HG03558 (cell line): ENCODE results near the gene OPTN.

Source experiments
- ATAC-seq: cut with Tn5 transposase; IDR thresholded peaks from one replicate; pipeline ENCODE4 v1.9.1; 2021; ENCODE audit warnings: moderate number of reproducible peaks; ENCODE audit not compliant: unreplicated experiment; ENCODE audit errors: extremely low read depth

OPTN gene

GRCh38 chr10:13168781-13169180 is 68.8 kb downstream of the OPTN start:
- ATAC-seq: no peak

DNA sequence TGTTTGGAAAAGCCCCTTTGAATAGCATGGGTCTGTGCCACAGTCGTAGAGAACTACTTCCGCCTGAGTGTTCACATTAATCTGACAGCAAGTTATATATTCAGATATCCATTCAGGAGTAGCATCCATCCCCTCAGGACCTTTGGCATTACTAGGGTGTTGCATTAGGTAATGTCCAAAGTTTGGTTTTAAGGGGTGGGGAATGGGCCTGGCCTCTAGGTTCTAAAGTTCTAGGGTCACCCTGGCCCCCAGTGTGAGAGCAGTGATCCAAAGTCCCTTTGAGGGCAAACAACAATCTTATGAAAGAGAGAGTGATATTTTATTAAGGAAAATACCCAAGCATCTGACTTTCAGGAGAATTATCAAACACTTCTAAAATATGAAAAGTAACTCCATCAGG is 73.7 kb downstream of the OPTN start:
- ATAC-seq: no peak

DNA sequence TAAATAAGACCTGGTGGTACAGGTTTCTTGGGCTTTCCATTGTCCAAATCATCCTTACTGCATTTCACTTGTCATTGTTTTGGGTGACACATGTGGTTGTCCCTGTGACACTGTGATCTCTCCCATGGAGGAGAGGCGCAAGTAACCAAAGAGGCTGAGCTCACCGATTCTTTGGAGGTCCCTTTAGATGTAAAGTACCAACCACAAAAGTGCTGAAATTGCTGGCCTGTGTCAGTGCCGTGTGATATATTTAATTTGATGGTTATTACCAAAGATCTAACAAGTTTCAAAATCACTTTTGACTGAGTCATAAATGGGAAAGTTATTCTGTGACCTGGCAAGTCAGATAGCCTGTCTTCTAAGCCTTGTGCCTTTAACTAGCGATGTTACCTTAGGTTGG is 80.8 kb downstream of the OPTN start:
- ATAC-seq: no peak

DNA sequence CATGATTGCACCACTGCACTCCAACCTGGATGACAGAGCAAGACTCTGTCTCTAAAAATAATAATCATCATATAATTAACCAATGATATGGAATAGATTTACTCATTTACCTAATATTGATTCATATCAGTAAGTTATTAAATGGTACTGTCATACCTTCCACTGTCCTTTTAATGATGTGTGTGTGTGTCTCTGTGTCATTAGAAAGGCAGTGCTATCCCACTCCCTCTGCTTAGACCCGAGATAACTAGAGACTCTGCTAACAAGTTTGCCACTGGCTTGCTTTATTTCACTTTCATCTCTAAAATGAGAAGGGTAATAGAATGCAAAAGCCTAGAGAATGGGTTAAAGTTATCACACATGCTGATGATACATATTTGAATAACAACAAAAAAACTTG is 82.5 kb downstream of the OPTN start:
- no peak for ATAC-seq

DNA sequence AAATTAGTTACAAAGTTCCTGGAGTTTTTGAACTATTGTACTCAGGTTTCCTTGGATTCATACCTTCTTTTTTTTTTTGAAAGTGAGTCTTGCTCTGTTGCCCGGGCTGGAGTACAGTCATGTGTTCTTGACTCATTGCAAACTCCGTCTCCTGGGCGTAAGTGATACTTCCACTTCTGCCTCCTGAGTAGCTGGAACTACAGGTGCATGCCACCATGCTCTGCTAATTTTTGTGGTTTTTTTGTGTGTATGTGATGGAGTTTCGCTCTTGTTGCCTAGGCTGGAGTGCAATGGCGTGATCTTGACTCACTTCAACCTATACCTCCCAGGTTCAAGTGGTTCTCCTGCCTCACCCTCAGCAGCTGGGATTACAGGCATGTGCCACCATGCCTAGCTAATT is 83.7 kb downstream of the OPTN start:
- ATAC-seq: no peak

DNA sequence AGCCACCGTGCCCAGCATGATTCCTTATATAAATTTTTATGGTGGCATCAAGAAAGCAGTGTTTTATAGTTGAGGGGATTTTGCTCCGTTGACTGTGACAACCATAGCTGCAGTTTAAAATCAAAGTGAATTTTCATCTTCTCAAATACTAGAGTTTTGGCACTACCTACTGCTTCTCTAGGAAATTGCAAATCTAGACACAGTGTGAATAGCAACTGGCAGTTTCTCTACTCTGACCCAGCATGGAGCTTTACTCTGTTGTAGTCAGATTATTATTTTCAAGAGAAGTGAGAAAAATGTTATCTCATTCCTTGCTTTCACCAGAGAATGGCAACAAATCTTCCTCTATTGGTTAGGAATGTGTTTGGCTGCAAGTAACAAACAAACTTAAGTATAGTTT is 84.3 kb downstream of the OPTN start:
- no peak for ATAC-seq

GRCh38 chr10:13184730-13185514 is 85.0 kb downstream of the OPTN start:
- no peak for ATAC-seq

- no peak for ATAC-seq
These were observed 87.2 kb downstream of the OPTN start for GRCh38 chr10:13187135-13187534.
